GM23248 (cell line): ENCODE results near the gene EMILIN2. TPM values are rescaled to one million over a fixed set of nuclear protein-coding genes. Genes with fewer than 3 reads are reported as not detected.

Experiments used
- DNase-seq: peaks from one replicate; pipeline ENCODE4 v3.0.0-alpha.2; 2015
- H2AFZ ChIP-seq: fragments of 200-600 bp; sonication (generic); 2 replicates; pipeline ENCODE4 v1.6.1; 2016; ENCODE audit warnings: antibody characterized with exemption
- H3F3A ChIP-seq: fragments of 200-600 bp; sonication (generic); 2 replicates; pipeline ENCODE4 v1.6.1; 2016; ENCODE audit warnings: mild to moderate bottlenecking, antibody characterized with exemption, mixed run types; ENCODE audit not compliant: insufficient read depth
- H3K27ac ChIP-seq: fragments of 200-600 bp; sonication (generic); 2 replicates; pipeline ENCODE4 v1.5.1; 2016; ENCODE audit warnings: mild to moderate bottlenecking
- H3K27me3 ChIP-seq: fragments of 200-600 bp; sonication (generic); replicated peaks from 2 replicates; pipeline ENCODE4 v1.6.1; 2016; ENCODE audit warnings: mild to moderate bottlenecking; ENCODE audit not compliant: insufficient read depth
- H3K36me3 ChIP-seq: fragments of 200-600 bp; sonication (generic); 2 replicates; pipeline ENCODE4 v1.6.1; 2016; ENCODE audit warnings: low read depth, mild to moderate bottlenecking
- H3K4me1 ChIP-seq: fragments of 200-600 bp; sonication (generic); 2 replicates; pipeline ENCODE4 v1.6.1; 2016; ENCODE audit warnings: mild to moderate bottlenecking; ENCODE audit not compliant: insufficient read depth
- H3K4me2 ChIP-seq: fragments of 200-600 bp; sonication (generic); one replicate; pipeline ENCODE4 v1.6.1; 2016; ENCODE audit warnings: mild to moderate bottlenecking; ENCODE audit not compliant: unreplicated experiment
- H3K4me3 ChIP-seq: fragments of 200-600 bp; sonication (generic); 2 replicates; pipeline ENCODE4 v1.5.1; 2016; ENCODE audit warnings: mild to moderate bottlenecking
- H3K79me2 ChIP-seq: fragments of 200-600 bp; sonication (generic); 2 replicates; pipeline ENCODE4 v1.6.1; 2016; ENCODE audit warnings: mild to moderate bottlenecking; ENCODE audit not compliant: insufficient read depth
- H3K9ac ChIP-seq: fragments of 200-600 bp; sonication (generic); 2 replicates; pipeline ENCODE4 v1.6.1; 2016; ENCODE audit warnings: mild to moderate bottlenecking
- H3K9me2 ChIP-seq: fragments of 200-600 bp; sonication (generic); 2 replicates; pipeline ENCODE4 v1.6.1; 2016; ENCODE audit warnings: mixed run types, mild to moderate bottlenecking, moderate library complexity; ENCODE audit not compliant: insufficient read depth
- H3K9me3 ChIP-seq: fragments of 200-600 bp; sonication (generic); one replicate; pipeline ENCODE4 v1.6.1; 2017; ENCODE audit warnings: low read depth
- H4K20me1 ChIP-seq: fragments of 200-600 bp; sonication (generic); 2 replicates; pipeline ENCODE4 v1.6.0; 2016; ENCODE audit not compliant: insufficient read depth
- EZH2 ChIP-seq: fragments of 200-600 bp; sonication (generic); IDR thresholded peaks from 2 replicates; pipeline ENCODE4 v1.6.1; 2018; ENCODE audit warnings: antibody characterized with exemption, mild to moderate bottlenecking; ENCODE audit not compliant: insufficient read depth, poor library complexity, severe bottlenecking
- EZH2phosphoT487 ChIP-seq: fragments of 200-600 bp; sonication (generic); IDR thresholded peaks from 2 replicates; pipeline ENCODE4 v1.6.1; 2018; ENCODE audit warnings: antibody characterized with exemption, moderate library complexity, mild to moderate bottlenecking, low read depth; ENCODE audit not compliant: insufficient read depth
- WGBS, 2 experiments: methylation state at CpG; one replicate each; pipeline ENCODE4 v1.1.6; 2015 to 2017; ENCODE audit warnings: low lambda C conversion rate in 2 of 2, low coverage in 1 of 2; ENCODE audit errors: missing lambda C conversion rate in 2 of 2; 5-methylcytosine and 5-hydroxymethylcytosine counted together
- in situ Hi-C: fragments of 300-500 bp; cut with MboI; formaldehyde crosslinking; loops from 2 replicates; pipeline ENCODE4 v1.15.0; 2020
- polyA plus RNA-seq: library from polyadenylated mRNA; unstranded; fragments of >200 nt; fragmentation: Nextera tagmentation; extraction: Ambion mirVana; gene quantifications from 2 replicates; pipeline ENCODE4 v1.2.1, GENCODE V29; 2016
- total RNA-seq: library from RNA; depleted of rRNA; stranded (reverse); fragments of >200 nt; shearing (Covaris generic); gene quantifications from 2 replicates; pipeline ENCODE4 v1.2.3, GENCODE V29; 2014

The EMILIN2 gene
- total and polyA plus RNA-seq, 2 experiments from 2014 or later, result 9.0 to 23.9 TPM

DNA sequence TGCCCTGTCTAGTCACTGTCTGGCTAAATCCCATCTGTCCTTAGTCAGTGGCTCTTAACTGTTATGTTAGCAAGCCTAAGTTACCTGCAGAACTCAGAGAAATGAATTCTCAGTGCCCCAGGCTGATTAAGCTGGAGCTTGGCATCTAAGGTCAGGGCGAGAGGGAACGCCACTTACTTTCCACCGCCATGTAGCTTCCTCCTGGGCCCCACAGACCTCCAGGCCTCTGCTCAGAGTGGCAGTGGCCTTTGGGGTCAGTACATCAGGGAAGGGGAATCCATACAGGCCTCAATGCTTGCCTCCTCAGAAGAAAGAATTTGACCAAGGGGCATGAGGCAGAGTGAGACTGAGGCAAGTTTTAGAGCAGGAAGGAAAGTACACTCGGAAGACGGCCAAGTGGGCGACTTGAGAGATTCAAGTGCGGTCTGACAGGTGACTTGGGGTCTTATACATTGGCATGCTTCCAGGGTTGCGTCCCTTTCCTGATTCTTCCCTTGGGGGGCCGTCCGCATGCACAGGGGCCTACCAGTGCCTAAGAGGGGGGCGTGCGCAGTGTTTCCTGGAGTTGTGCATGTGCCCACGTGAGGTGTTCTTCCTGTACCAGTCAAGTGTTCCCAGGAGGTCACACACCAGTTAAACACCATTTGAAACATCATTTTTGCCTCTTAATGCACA, 64.1 kb downstream of the EMILIN2 start:
- 91 to 93% methylated on average over 13 of the region's 13 CpGs for WGBS, 2 experiments
- Histone ChIP-seq H2AFZ (no peak overlapping the region), H3K9me2 (no peaks in the 10 kb centered on the region), H3K9ac (no peak overlapping the region), H3K27ac (no peak overlapping the region), H4K20me1 (no peaks in the 10 kb centered on the region), H3K9me3 (no peaks in the 10 kb centered on the region), H3K4me2 (no peak overlapping the region), H3K27me3 (no peaks in the 10 kb centered on the region), H3K4me1 (no peaks in the 10 kb centered on the region), H3K79me2 (no peaks in the 10 kb centered on the region), H3K4me3 (no peak overlapping the region), H3F3A (peaks cover 9% of the 10 kb centered on the region; the same call in 1 of the 2 replicates), H3K36me3 (peaks cover 7% of the 10 kb centered on the region; the same call in 1 of the 2 replicates)
- no peak for DNase-seq
- no peak for TF ChIP-seq EZH2
- TF ChIP-seq EZH2phosphoT487, result no peak
- in situ Hi-C loops, result no loop called here

DNA sequence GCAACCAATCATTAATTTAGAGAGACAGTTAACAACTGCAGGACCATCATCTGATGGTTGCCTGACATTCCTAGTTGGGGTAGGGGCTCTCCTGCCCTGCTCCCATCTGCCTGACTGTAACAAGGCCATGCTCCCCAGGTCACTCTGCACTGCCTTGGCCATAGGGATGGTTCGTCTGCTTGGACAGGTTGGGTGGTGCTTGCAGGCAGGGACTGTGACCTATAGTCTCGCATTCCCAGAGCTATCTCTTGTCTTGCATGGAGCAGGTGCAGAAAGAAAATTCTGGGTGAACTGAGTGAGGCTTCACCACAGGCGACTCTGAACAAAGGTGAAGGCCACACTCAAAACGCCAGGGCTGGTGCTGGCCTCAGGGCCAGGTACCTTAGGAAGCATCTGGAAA, 64.7 kb downstream of the EMILIN2 start:
- H3K9me2 ChIP-seq, result no peaks in the 10 kb centered on the region
- no peaks in the 10 kb centered on the region for H4K20me1 ChIP-seq

DNA sequence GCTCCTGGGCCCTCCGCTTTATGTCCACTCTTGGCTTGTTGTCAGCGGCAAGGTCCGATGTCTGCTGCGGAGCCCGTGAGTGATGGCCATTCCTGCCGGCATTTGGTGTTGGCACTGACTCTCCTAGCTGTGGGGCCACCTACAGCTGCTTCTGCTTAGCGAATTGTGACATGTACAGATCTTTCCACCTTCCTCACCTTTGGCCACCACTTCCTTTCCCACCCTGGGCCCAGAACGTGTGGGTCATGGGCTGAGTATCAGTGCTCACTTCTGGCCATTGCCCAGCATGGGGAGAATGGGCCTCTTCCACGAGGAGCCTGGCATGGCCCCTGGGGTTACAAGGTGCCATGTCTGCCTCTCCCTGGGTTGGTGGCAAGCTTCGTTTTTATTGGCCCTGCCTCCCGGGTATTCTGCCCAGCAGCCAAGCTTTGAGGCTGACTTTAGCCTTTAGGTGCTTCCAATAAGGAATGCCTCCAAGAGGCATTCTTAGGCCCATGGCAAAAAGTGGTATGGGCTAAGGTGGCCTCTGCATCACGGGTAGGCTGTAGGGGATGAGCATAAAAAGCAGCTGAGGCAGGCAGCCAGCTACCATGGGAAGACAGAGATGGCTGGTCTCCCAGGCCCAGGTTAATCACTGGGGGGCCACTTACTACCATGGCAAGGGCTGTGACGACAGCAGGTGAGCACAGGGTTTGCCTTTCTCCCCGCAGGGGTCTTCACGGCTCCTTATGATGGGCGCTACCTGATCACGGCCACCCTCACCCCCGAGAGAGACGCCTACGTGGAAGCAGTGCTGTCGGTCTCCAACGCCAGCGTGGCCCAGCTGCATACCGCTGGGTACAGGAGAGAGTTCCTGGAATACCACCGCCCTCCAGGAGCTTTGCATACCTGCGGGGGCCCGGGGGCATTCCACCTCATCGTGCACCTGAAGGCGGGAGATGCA, 65.8 kb downstream of the EMILIN2 start:
- H4K20me1 ChIP-seq, result no peaks in the 10 kb centered on the region
- in situ Hi-C loops, result no loop called here
- H3K9ac ChIP-seq, result no peak overlapping the region
- no peak overlapping the region for H2AFZ ChIP-seq
- no peak for TF ChIP-seq EZH2
- TF ChIP-seq EZH2phosphoT487, result no peak
- DNase-seq, result no peak
- H3K4me1 ChIP-seq, result no peaks in the 10 kb centered on the region
- peaks cover 24% of the 10 kb centered on the region for H3F3A ChIP-seq
- no peaks in the 10 kb centered on the region for H3K27me3 ChIP-seq
- WGBS, 2 experiments, result 91 to 93% methylated on average over 29 of the region's 29 CpGs
- H3K36me3 ChIP-seq, result peaks cover 7% of the 10 kb centered on the region; the same call in 1 of the 2 replicates
- H3K4me2 ChIP-seq, result no peak overlapping the region
- no peaks in the 10 kb centered on the region for H3K9me3 ChIP-seq
- H3K27ac ChIP-seq, result no peak overlapping the region
- H3K9me2 ChIP-seq, result no peaks in the 10 kb centered on the region
- no peaks in the 10 kb centered on the region for H3K79me2 ChIP-seq
- H3K4me3 ChIP-seq, result no peak overlapping the region

More for the DNA sequence above, 64.7 kb downstream of the EMILIN2 start:
- H3K4me2 ChIP-seq, result no peak overlapping the region
- peaks cover 7% of the 10 kb centered on the region; the same call in 1 of the 2 replicates for H3K36me3 ChIP-seq
- no peaks in the 10 kb centered on the region for H3K4me1 ChIP-seq
- H3K79me2 ChIP-seq, result no peaks in the 10 kb centered on the region
- peaks cover 15% of the 10 kb centered on the region; the same call in 1 of the 2 replicates for H3F3A ChIP-seq
- H3K27me3 ChIP-seq, result no peaks in the 10 kb centered on the region
- no peak overlapping the region for H3K27ac ChIP-seq
- H3K4me3 ChIP-seq, result no peak overlapping the region
- no peak for DNase-seq
- H2AFZ ChIP-seq, result no peak overlapping the region
- H3K9ac ChIP-seq, result no peak overlapping the region
- TF ChIP-seq EZH2phosphoT487, result no peak
- TF ChIP-seq EZH2, result no peak
- 85% methylated on average over 4 of the region's 4 CpGs for WGBS, 2 experiments
- in situ Hi-C loops, result no loop called here
- no peaks in the 10 kb centered on the region for H3K9me3 ChIP-seq

DNA sequence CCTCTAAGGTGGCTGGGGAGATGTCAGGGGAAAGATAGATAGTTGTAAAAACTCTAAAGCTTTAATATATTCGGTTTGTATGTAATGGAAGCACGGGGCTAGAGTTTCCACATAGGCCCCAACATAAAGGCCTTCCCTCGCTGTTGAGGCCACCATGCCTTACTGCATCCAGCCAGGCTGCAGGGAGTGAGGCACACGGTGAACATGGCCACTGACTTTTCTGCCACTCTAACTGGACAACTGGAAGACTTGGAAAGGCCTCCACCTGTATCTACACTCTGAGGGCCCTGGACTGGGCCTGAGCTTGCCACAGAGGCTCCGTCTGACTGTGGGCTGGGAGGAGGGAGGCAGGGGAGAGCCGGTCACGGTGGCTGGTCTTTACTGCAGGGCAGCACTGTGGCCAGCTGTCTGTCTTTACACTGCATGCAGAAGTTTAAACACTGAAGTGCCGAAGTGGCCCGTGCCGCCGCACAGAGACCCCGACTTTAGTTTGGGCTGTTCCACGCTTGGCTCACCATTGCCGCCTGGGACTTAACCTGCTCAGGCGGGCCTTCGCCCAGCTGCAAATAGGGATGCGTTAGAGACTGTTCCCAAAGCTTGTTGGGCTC, 66.7 kb downstream of the EMILIN2 start:
- H3K27me3 ChIP-seq, result no peaks in the 10 kb centered on the region

More for the DNA sequence above, 66.7 kb downstream of the EMILIN2 start:
- no peaks in the 10 kb centered on the region for H3K9me3 ChIP-seq
- no peak for DNase-seq
- no peaks in the 10 kb centered on the region for H3K79me2 ChIP-seq
- H3K4me3 ChIP-seq, result no peak overlapping the region
- peaks cover 30% of the 10 kb centered on the region for H3F3A ChIP-seq
- H3K4me1 ChIP-seq, result no peaks in the 10 kb centered on the region
- H3K27ac ChIP-seq, result no peak overlapping the region
- in situ Hi-C loops, result no loop called here
- H3K36me3 ChIP-seq, result peaks cover 7% of the 10 kb centered on the region; the same call in 1 of the 2 replicates
- no peak overlapping the region for H3K4me2 ChIP-seq
- no peaks in the 10 kb centered on the region for H3K9me2 ChIP-seq
- H2AFZ ChIP-seq, result no peak overlapping the region
- 93 to 94% methylated on average over 17 of the region's 17 CpGs for WGBS, 2 experiments
- H3K9ac ChIP-seq, result no peak overlapping the region
- TF ChIP-seq EZH2 (no peak), EZH2phosphoT487 (no peak)
- no peaks in the 10 kb centered on the region for H4K20me1 ChIP-seq
